Heart left ventricle (tissue), 16 donors: ENCODE measurements around the gene POU4F1. TPM values are rescaled to one million over a fixed set of nuclear protein-coding genes. Genes with fewer than 3 reads are reported as not detected.

Experiments
- ATAC-seq, 4 donors: fragments of 200-7000 bp; cut with Tn5 transposase; one replicate each; pipeline ENCODE4 v1.9.1; 2020 to 2022; ENCODE audit warnings: moderate library complexity in 4 of 4, mild to moderate bottlenecking in 3 of 4, moderate number of reproducible peaks in 1 of 4
- DNase-seq, 5 donors: peaks; one replicate each; pipeline ENCODE4 v3.0.0-alpha.2; 2020
- H3K27ac ChIP-seq, 12 donors: fragments of 200-600 bp; sonication (generic) in 4 of 12; one replicate each; pipeline versions ENCODE4 v1.5.0 to v1.8.0; 2016 to 2022; ENCODE audit warnings: mild to moderate bottlenecking in 2 of 12
- H3K27me3 ChIP-seq, 9 donors: fragments of 200-600 bp; sonication (generic) in 2 of 9; one replicate each; pipeline versions ENCODE4 v1.5.1 to v1.8.0; 2016 to 2022; ENCODE audit warnings: mild to moderate bottlenecking in 3 of 9
- H3K36me3 ChIP-seq, 9 donors: fragments of 200-600 bp; sonication (generic) in 2 of 9; one replicate each; pipeline versions ENCODE4 v1.5.0 to v1.8.0; 2018 to 2022; ENCODE audit warnings: mild to moderate bottlenecking in 2 of 9
- H3K4me1 ChIP-seq, 12 donors: fragments of 200-600 bp; sonication (generic) in 4 of 12; one replicate each; pipeline versions ENCODE4 v1.5.0 to v1.8.0; 2016 to 2022; ENCODE audit warnings: mild to moderate bottlenecking in 3 of 12
- H3K4me3 ChIP-seq, 12 donors: fragments of 200-600 bp; sonication (generic) in 4 of 12; one replicate each; pipeline versions ENCODE4 v1.5.0 to v1.8.0; 2017 to 2022; ENCODE audit warnings: mild to moderate bottlenecking in 9 of 12, moderate library complexity in 4 of 12
- H3K9me3 ChIP-seq, 12 donors: fragments of 200-600 bp; sonication (generic) in 4 of 12; one replicate each; pipeline versions ENCODE4 v1.5.0 to v1.8.0; 2016 to 2022; ENCODE audit warnings: mild to moderate bottlenecking in 1 of 12
- POLR2A ChIP-seq, 2 donors: fragments of 450-650 bp; IDR thresholded peaks; one replicate each; pipeline ENCODE4 v1.6.1; 2017; ENCODE audit warnings: antibody characterized with exemption in 2 of 2, mild to moderate bottlenecking in 2 of 2, moderate library complexity in 2 of 2
- WGBS, 4 donors: extraction: QIAGEN DNeasy Blood & Tissue Kit in 2 of 4; methylation state at CpG; one replicate each; pipeline versions ENCODE4 v1.1.5 to v1.1.7; 2013 to 2018; 5-methylcytosine and 5-hydroxymethylcytosine counted together
- intact Hi-C, 10 donors: fragments of 100-400 bp; cut with DNase I; formaldehyde crosslinking; loops; one replicate each; pipeline versions ENCODE4 v1.11.1 to v1.14.2; 2022
- polyA plus RNA-seq, 2 donors: library from polyadenylated mRNA; stranded (reverse); fragments of 200-250 nt; gene quantifications; one replicate each; pipeline ENCODE4 v1.2.3, GENCODE V29; 2013
- total RNA-seq, 9 donors: library from RNA; depleted of rRNA in 2 of 9; stranded (reverse); fragments of >200 nt in 2 of 9; fragmentation: NEBNext Ultra II Directional in 3 of 9; extraction: Animal tissue kit (Norgen Biotek cat#: 25700) in 3 of 9; gene quantifications; one replicate each; pipeline versions ENCODE4 v1.1.0 to v1.2.4, GENCODE V29; 2016 to 2023
- TF ChIP-seq, protein P1 (sequence below), 12 donors: fragments of 200-600 bp; sonication (generic) in 4 of 12; IDR thresholded peaks; one replicate each; pipeline versions ENCODE4 v1.5.0 to v1.8.0; 2018 to 2022; ENCODE audit warnings: antibody characterized with exemption in 12 of 12, mild to moderate bottlenecking in 5 of 12
- donor health status: ischemic (EF 13 %, LVEDD 7.1; RV severe dilation, severe dysfunction).
- donor health status: healthy with polysubstance abuse.
- donor health status: DM: no; HTN: yes; CAD: no.
- donor health status: DM: no; HTN: no; CAD: no.
- donor health status: ischemic (EF 25% LVEDD 6.9; RV normal size, moderate dysfunction).
- donor health status: ischemic (EF 25% LVEDD 5.7; RV mildly dilated, moderate dysfunction).
- donor health status: healthy.
- donor health status: DM: yes; HTN: yes; CAD: no.
- donor health status: ischemic (EF 35%, LVEDD 5.7; RV mildly dilated, moderate dysfunction).
- donor health status: nonischemic (EF 11% LVEDD 7.7; RV severe dilation, severe dysfunction).
- donor health status: DM: yes; HTN: yes; CAD: no.
- donor health status: PGD.
- donor health status: ischemic (EF 29% LVEDD 5.4; RV normal size, mild dysfunction).
- donor health status: nonischemic (EF 23%, LVEDD 6.1; RV moderate dilation, normal function).

POU4F1 gene
- total and polyA plus RNA-seq, 11 donors, result 0.04 TPM; not detected in 10

DNA sequence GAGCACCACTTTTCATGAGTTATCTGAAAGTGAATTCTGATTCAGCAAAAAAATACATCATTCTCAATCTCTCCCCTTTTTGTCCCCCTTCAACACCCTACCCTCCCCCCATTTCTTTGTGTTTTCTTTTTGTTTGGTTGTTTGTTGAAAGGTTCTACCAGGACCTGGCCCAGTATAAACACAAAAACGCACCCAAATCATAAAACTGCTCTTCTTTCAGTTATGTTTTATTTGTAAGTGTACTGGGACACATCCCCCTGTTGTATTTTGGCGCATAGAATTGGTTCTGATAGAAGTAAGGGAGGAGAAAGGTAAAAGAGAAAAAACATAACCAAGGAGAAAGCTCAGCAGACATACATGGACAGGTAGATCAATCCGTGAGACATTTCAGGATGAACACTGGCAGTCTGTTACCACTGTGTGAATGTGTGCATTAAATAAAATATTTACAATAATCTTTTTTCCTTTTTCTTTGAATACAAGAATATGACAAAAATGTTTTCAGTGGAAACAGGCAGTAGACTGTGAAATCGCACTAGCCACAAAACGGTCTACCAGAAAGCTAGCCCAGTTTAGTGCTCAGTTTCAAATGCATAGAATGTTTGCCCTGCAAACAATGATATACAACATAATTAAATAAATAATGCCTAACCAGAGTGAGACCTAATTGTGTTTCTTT is 4.2 kb downstream of the POU4F1 start:
- intact Hi-C loops, result no loop called here
- no peak for TF ChIP-seq POLR2A (IDR thresholded peaks at IDR 0.05)
- TF ChIP-seq, protein P1, sequence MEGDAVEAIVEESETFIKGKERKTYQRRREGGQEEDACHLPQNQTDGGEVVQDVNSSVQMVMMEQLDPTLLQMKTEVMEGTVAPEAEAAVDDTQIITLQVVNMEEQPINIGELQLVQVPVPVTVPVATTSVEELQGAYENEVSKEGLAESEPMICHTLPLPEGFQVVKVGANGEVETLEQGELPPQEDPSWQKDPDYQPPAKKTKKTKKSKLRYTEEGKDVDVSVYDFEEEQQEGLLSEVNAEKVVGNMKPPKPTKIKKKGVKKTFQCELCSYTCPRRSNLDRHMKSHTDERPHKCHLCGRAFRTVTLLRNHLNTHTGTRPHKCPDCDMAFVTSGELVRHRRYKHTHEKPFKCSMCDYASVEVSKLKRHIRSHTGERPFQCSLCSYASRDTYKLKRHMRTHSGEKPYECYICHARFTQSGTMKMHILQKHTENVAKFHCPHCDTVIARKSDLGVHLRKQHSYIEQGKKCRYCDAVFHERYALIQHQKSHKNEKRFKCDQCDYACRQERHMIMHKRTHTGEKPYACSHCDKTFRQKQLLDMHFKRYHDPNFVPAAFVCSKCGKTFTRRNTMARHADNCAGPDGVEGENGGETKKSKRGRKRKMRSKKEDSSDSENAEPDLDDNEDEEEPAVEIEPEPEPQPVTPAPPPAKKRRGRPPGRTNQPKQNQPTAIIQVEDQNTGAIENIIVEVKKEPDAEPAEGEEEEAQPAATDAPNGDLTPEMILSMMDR (IDR thresholded peaks at IDR 0.05), result no peak
- Histone ChIP-seq H3K9me3 (no peaks in the 10 kb centered on the region), H3K4me3 (no peak overlapping the region), H3K36me3 (no peaks in the 10 kb centered on the region), H3K4me1 (peaks cover 7 to 47% (median 20%) of the 10 kb centered on the region in 12 donors), H3K27ac (no peak overlapping the region), H3K27me3 (peaks cover 82 to 96% (median 95%) of the 10 kb centered on the region in 9 donors)
- no peak for DNase-seq
- ATAC-seq, result no peak
- WGBS, 4 donors, result 11 to 37% (median 29%) methylated on average over 5 of the region's 5 CpGs

DNA sequence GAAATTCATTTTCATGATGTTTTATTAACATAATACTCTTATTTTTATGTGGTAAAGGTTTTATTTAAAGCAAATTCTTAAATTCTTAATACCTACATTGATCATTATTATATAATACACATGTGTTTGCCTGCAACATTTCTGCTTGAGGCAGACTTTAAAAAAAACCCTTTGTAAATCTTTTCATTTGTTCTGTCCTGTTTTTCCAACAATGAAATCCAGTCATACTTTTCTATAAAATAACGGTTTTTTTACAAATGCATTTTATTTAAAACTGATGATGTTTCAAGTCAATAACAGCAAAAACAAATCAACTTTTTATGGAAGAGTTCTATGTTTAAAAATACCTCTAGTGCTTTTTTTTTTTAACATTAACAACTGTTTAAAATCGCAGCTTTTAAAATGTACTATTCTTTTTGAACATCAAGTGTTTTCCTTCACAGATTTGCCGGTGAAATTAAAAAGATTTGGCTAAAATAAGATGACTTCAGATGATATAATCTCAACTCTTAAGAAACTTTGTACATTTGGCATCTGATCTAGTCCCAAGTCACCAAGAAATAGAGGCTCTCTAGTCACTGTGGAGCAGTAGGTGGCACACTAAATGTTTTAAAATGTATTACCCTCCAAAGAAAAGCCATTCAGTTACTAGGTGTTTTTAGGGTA is 5.1 kb downstream of the POU4F1 start:
- Histone ChIP-seq H3K4me3 (no peak overlapping the region), H3K4me1 (peaks cover 4 to 38% (median 20%) of the 10 kb centered on the region in 12 donors), H3K9me3 (no peaks in the 10 kb centered on the region), H3K27ac (no peak overlapping the region), H3K36me3 (no peaks in the 10 kb centered on the region), H3K27me3 (peaks cover 80 to 96% (median 95%) of the 10 kb centered on the region in 9 donors)
- intact Hi-C loops, result no loop called here
- DNase-seq (no peak), ATAC-seq (no peak)
- WGBS, 4 donors, result 12 to 20% (median 19%) methylated on average over 3 of the region's 3 CpGs
- TF ChIP-seq POLR2A (IDR thresholded peaks at IDR 0.05), result no peak

- H3K9me3 ChIP-seq, result no peaks in the 10 kb centered on the region
- no peaks in the 10 kb centered on the region for H3K36me3 ChIP-seq
- H3K27ac ChIP-seq, result no peak overlapping the region
- TF ChIP-seq, protein P1 (IDR thresholded peaks at IDR 0.05), result no peak
- TF ChIP-seq POLR2A (IDR thresholded peaks at IDR 0.05), result no peak
- H3K4me3 ChIP-seq, result no peak overlapping the region
- no peak for ATAC-seq
- intact Hi-C loops, result no loop called here
- H3K4me1 ChIP-seq, result peaks cover 0 to 32% (median 16%) of the 10 kb centered on the region in 12 donors
- WGBS, 4 donors, result 10 to 19% (median 15%) methylated on average over 7 of the region's 7 CpGs
- no peak for DNase-seq
- H3K27me3 ChIP-seq, result peaks cover 77 to 96% (median 95%) of the 10 kb centered on the region in 9 donors
Measured at GRCh38 chr13:78597602-78597932, 5.8 kb downstream of the POU4F1 start.

DNA sequence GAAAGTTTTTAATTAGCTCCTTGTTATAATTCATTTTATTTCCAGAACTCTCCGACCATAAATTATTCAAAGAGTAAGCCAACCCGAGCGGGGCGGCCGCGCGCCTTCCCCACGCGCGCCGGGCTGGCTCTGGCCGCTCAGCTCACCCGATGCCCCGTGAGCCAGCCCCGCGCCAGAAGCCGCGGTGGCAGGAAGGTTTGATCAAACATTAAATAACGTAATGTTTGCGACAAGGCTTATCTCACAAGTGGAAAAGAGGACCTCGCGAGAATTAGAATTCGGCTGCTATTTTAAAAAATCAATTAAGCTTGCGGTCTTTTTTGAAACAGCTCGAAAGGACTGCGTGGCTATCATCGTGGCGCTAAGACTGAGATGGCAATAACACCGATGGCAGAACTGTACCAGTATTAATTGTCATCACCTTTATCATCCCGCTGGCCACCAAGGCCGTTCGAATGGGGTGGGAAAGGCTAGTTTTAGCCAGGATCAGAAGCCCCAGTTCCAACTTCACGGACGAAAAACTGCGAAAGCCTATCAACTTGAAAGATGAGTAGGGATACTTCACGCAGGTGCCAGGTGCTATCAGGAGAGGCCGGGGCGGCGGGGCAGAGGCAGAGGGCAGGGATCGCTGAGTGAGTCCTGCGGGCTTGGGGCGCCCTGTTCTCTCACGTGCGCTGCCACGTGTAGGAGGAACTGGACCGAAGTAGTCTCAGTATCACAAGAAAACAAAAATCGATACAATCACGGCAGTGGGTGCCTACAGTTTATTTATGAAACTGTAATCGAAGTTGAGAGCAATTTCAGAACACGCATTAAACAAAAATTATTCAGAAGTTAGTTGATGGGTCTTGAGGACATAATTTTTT is 6.4 kb downstream of the POU4F1 start:
- Histone ChIP-seq H3K4me1 (peaks cover 0 to 28% (median 15%) of the 10 kb centered on the region in 12 donors), H3K27me3 (peaks cover 83 to 98% (median 97%) of the 10 kb centered on the region in 9 donors), H3K4me3 (peak overlapping the region in 2 of 12 donors; percentile 3 to 40), H3K27ac (no peak overlapping the region), H3K9me3 (no peaks in the 10 kb centered on the region), H3K36me3 (no peaks in the 10 kb centered on the region)
- 4 to 10% (median 7%) methylated on average over 50 of the region's 50 CpGs for WGBS, 4 donors
- peak in 1 of 5 donors; percentile 36 for DNase-seq
- TF ChIP-seq POLR2A (IDR thresholded peaks at IDR 0.05), result no peak
- TF ChIP-seq, protein P1 (IDR thresholded peaks at IDR 0.05), result no peak
- ATAC-seq, result no peak
- intact Hi-C loops, result no loop called here
